DMS153 (cell line): Measurements from ENCODE around the gene RASSF5.
A peak's percentile ranks its signal among the peaks of the same experiment; 100 is the strongest.

ENCODE experiments used
- DNase-seq: peaks from one replicate; lab custom pipeline; 2025; lab: John Stamatoyannopoulos, UW

RASSF5 gene

DNA sequence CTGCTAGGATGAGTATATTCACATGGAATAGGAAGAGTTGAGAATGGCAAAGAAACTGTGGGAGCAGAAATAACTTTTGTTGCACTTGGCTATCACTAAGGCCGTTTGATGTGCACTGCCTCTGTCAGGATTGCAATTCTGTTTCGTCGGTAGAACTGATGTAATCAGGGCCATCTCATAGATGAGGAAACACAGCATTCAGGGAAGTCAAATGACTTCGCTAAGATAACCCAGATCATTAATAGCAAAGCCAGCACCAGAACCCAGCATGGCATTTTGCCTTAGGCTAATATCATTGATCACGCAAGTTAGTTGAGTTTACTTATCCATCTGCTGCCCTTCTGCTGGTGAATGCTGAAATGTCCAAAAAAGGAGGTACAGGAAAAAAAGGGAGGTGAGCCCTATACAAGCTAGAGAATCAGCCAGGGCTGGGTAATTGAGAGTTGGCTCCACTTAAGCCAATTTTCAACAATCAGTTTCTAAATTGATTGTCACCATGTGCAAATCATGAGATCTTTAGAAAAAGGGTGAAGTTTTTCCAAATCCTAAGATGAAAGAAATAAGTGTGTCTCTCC, 7.6 kb downstream of the RASSF5 start:
- no peak for DNase-seq

DNA sequence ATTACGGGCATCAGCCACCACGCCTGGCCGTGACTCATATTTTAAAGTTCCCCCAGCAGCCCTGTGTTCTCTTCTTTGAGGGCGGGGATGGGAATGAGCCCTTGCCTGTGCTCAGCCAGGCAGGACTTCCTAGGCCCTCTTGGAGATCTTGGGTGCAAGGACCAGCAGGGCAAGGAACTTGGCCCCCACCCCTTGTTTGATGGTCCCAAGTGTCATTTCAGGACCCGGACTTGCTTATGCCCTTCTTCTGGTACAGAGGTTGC, 9.3 kb downstream of the RASSF5 start:
- DNase-seq: no peak

DNA sequence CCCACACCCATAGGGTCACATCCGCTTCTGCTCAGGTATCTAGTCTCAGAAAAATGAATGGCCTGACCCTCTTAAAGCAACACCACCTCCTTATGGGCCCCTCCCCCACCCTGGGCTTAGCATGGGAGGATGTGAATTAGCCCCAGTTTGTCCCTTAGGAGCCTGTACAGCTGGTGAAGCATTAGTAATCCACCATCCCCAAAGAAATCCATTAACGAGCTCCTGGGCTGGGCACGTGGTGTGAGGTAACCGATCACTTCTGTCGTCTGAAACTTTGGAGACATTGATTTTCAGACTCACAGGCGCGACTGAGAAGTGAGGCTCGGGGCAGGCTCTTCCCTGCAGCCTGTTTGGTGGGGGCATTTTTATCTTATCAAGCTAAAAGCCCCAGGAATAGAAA, 10.5 kb downstream of the RASSF5 start:
- DNase-seq: no peak

DNA sequence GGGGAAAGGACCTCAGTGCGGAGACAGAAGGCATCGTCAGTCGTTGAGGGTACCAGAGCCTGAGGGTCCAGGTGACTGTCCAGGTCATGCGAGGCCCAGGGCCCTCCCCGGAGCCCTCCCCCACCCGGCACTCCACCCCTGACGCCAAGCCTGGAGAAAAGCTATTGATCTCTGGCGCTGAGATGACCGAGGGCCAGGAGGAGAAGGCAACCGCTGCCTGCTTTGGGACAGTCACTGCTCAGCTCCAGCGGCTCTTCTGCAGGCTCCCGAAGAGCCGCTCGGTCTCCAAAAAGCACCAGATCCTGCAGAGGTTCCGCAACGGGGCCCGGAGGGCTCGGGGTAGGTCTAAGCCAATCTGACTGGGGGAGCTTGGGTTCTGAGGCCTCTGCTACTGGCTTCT, 10.9 kb downstream of the RASSF5 start:
- DNase-seq: no peak

DNA sequence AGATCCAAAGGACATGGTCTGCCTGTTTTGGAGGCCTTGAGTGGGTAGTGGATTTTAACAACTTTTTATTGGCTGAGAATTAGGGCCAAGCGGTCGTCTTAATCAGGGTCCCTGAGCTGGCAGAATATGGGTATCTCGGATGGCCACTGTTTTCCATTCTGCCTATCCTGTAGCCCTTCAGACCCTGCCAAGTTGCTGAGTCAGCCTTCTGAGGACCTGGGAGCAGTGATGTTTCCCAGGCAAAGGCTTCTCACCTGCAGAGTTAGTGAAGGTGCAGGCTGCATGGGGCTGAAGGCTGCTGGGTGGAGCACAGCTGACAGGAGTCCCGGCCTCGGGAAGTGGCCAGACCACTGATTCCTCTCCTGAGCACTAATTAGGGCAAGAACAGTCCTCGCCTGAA, 11.4 kb downstream of the RASSF5 start:
- DNase-seq: no peak

DNA sequence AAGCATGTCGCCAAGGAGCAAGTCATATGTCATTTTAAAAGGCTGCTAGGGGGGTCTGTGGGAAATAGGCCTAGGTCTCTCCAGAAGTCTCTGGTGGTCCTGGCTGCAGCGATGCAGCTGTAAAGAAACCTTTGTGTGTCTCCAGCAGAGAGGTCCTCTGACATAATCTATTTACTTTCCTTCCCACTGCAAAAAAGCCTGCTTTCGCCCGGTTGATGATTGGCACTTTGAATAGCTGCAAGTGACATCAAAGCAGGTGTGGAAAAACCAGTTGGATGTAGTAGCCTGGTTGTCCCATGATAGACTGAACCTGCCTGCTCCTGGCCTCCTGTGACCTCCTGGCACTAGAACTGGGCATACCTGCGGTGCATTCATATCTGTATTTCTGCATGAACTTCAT, 13.8 kb downstream of the RASSF5 start:
- DNase-seq: peak; percentile 91

DNA sequence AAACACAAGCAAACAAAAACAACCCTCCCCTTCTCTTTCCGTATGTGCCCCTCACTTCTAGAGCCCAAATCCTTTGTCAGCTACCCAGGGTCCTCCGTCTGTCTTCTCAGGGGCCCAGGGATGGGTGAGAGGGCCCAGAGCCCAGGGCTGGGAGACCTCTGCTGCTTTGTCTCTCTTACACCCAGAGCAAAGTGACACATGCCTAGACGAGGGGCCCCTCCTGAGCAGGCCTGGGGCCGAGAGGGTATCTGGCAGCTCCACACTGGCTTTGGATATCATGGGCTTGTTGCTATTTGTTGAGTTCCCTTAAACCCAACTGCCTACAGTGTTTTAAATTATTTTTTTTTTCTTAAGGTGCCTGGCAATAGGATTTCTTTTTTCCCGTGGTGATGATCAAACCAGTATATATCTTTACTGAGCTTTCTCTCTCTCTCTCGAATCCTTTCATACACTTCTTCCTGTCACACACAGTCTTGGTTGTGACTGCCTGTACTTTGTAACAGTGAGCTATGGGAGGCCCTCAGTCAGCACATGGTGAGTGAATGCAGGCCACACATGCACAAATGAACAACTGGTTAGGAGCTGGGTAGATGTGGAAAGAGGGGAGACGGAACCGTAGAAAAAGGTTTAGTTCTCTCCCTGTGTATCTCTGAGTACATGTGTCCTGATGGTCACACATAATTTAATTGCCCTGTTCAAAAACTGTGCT, 14.5 kb downstream of the RASSF5 start:
- no peak for DNase-seq

DNA sequence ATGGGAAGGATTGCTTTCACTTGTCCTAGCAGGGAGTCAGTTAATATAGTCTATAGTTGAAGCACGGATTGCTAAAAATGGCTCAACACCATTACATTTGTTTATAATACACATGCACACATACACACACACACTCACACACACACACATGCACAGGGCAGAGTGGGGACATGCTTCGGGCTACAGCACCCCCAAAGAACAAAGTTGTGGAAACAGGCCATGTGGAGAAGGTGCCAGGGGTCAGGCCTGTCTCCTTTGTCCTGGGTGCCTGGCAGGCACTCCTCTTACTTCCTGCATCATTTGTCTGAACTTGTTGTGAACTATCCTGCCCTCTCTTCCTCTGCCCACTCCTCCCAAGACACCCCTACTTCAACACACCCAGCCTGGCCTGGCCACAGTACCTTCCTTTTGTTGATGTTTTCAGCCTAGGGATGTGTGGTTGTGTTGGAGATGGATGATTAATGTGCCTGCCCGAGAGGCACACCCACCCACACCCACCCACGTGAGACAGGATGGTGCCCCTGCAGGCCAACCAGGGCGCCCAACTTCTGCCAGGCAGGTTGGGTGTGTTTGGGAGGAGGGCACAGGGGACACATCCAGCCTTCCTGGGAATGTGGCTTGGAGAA, 17.5 kb downstream of the RASSF5 start:
- DNase-seq: no peak

DNA sequence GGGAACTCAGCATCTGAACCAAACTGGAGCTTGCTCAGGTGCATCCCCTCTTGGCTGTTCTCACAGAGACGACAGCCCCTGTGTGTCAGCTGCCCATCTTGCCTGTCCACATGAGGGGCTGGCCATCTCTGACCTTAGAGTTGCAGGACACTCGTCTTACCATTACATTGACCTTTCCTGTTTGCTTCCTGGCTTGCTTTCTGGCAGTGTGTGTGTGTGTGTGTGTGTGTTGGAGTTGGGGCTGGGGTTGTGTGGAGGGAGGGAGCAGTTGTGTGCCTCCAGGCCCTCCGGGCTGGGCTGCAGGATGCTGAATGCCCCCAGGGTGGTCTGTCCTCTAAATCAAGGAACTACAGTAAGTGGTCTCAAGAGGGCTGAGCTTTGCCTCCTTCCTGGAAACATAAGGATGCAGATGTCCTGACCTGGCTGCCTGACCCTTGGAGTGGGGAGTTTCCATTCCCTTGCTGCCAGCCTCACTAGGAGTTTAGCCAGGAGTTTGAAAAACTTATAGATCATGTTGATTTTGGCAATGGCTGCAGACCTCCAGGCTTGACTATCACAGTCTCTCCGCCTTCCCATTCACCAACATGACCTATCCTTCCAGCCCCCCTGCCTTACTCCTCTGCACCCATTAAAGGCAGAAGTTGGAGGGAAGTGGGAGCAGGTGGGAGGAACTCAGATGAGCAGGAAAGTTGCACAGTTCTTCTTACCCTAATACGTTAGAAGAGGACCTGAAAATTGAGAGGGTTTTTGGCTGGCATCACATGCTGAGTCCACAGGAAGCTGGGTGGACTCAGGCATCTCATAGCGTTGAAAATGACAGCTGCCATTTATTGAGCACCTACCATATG, 19.0 kb downstream of the RASSF5 start:
- DNase-seq: no peak

DNA sequence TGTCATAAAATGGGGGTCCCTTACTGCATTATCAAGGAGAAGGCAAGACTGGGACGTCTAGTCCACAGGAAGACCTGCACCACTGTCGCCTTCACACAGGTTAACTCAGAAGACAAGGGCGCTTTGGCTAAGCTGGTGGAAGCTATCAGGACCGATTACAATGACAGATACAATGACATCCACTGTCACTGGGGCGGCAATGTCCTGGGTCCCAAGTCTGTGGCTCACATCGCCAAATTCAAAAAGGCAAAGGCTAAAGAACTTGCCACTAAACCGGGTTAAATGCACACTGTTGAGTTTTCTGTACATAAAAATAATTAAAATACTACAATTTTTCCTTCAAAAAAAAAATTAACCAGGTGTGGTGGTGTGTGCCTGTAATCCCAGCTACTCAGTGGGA, 22.1 kb downstream of the RASSF5 start:
- DNase-seq: no peak

DNA sequence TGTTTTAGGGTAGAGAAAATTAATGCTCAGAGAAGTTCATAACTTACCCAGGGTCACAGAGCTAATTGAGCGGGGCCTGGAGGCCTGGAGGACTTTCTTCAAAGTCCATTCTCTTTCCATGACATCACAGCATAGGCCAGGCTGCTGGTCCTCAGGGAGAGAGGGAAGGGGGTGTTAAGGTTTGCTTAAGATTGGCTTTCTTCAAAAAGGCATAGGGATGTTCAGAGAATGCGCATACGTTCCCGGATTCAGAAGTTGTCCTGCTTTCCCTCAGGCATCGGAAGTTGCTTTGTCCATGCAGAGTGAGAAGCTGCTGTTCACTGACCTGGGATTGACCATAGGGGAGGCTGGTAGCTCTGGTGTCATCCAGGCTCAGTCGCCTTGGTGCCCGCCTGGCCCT, 25.0 kb downstream of the RASSF5 start:
- no peak for DNase-seq

DNA sequence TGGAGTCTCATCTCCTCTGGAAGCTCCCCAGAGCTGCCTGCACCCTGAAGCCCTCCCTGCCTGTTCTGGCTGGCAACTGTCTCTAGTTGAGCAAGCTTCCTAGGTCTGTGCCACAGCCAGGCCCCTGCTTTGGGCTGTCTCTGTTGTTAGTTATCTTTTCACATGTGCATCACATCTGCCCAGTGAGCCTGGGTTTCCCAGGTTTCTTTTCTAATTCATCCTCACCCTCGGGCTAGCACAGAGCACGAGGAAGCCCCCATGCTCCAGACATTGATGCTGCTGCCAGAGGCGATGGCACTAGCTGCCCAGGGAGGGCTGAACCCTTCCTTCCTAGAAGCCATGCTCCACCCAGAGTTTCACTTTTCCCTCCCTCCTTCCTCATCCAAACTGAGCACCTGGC, 27.2 kb downstream of the RASSF5 start:
- no peak for DNase-seq

DNA sequence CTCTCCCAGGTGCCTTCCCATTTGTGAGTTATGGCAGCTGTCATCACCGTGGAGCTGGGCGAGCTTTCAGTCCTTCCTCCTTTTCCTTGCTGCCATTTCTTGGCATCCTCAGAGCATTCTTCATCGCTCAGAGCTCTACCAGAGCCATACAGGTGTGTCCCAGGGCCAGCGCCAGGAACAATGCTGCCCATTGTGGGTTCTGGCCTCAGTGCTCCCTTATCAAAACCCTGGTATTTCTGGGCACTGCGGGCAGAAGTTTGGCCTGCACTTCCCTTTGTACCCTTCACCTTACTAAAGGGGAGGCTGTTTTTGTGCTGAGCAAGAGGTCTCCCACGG, 28.5 kb downstream of the RASSF5 start:
- no peak for DNase-seq

DNA sequence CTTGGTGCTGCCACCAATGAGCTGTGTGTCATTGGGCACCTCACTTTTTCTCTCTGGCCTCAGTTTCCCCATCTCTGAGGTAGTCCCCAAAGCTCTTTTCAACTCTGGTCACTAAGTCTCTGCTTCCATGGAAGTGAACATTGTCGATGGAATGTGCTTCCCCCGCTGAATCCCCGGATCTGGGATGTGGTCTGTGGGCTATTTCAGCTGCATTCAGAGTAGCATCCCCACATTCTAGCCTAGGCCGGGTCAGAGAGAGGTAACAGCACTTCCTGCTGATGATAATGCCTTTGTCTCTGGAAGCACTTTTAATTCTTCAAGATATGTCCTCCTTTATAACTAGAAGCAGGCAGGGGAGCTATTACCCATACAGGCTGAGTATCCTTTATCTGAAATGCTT, 29.8 kb downstream of the RASSF5 start:
- DNase-seq: no peak

DNA sequence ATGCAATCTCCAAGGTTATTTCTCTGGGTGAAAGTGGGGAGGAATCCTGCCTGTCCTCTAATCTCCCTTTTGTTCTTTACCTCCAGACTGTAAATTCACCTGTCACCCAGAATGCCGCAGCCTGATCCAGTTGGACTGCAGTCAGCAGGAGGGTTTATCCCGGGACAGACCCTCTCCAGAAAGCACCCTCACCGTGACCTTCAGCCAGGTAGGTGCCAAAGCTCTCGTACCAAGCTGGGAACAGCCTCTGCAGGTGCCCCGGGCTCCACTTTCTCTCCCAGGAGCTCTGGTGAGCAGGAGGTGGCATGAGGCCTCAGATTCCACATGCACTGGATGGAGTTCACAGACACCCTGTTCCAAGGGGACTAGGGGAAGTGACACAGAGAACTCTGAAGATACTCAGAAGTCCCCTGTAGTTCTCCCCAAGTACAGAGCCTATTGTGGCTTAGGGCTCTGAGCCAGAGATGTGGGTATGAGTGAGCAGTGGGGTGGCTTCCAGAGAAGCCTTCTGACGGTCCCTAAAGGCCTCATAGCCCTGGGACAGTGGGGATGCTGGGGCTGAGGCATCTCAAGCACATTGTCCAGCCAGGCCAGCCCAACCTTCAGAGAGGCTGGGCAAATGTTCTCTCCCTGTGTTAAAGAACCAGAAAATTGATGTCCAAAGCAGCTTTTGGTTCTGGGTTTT, 30.9 kb downstream of the RASSF5 start:
- DNase-seq: no peak

DNA sequence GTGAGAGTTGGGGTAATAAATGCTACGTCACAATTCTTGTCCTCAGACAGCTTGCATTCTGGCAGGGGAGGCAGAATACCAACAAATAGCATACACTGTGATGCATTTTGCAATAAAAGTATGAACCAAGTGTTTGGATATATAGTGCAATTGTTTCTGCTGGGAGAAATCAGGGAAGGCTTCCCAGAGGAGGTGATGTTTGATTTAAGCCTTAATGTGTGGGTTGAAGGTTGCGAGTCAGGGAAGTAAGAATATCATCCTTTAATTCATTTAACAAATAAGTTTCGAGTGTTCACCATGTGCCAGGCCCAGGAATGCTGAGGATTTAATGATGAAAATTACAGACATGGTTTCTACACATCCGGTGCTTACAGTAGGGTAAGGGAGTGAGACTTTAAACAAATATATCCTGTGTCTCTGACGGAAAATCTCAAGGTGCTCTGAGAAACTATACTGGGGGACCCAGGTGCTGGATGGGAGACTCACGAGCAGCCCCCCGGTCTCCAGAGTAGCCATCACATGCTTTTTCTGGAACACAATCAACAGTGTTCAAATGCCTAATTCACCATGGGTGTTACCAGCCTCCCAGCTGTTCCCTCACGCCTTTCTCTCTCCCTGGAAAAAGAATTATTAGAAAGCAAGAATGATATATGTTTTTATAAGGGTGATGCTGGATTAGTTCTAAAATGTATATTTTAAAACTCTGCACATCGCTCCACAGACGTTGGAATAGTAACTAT, 31.7 kb downstream of the RASSF5 start:
- DNase-seq: no peak

DNA sequence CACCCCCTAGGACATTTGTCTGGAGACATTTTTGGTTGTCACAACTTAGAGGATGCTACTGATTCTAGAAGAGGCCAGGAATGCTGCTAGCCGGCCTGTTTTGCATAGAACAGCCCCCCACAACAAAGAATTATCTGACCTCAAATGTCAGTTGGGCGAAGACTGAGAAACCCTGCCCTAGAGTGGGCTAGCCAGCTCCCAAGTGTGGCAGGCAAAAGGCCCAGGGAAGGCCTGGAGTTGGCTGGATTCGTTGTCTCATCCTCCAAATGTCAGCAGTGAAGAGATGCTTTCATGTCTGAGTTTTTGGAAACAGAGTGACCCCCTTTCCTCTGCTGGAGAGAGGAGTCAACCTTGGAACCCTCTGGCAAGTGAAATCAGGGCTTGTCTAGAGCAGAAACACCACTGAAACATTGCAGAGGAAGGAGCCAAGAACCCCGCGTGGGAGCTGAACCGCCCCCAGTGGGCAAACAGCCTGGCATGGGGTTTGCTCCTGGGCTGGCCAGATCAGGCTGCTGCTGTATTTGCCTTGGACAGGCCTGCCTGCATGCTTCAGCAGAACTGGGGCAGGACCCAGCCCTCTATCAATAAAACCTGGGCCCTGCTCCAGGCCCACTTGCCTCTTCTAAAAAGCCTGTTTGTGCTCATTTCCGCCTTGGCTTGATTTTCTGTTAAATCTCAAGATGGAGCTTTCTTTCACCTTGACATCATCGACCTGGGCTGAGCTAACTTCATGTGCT, 32.9 kb downstream of the RASSF5 start:
- no peak for DNase-seq

DNA sequence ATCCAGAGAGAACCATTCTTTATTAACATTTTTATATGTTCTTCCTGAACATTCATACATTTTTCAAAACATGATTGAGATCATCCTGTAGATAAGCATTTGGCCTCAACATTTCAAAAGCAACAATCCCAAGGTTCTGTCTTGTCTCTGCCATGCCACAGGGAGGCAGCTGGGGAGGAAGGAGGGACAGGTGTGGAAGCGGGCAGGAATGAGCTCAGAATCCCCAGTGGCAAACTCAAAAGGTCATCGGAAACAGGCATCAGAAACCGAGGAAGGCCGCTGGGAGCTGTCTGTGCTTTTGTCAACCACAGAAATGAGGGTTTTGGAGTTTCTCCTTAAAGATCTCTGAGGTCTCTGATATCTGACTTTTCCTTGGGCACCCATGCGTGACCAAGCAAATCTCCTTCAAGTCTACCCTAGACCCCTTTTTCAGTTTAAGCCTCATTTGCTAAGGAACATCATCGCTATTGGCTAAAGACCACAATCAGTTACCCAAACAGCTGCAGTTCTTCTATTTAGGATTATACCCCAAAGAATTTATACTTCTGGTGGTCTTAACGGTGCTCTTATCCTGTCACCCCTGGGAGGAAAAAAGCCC, 34.0 kb downstream of the RASSF5 start:
- no peak for DNase-seq

DNA sequence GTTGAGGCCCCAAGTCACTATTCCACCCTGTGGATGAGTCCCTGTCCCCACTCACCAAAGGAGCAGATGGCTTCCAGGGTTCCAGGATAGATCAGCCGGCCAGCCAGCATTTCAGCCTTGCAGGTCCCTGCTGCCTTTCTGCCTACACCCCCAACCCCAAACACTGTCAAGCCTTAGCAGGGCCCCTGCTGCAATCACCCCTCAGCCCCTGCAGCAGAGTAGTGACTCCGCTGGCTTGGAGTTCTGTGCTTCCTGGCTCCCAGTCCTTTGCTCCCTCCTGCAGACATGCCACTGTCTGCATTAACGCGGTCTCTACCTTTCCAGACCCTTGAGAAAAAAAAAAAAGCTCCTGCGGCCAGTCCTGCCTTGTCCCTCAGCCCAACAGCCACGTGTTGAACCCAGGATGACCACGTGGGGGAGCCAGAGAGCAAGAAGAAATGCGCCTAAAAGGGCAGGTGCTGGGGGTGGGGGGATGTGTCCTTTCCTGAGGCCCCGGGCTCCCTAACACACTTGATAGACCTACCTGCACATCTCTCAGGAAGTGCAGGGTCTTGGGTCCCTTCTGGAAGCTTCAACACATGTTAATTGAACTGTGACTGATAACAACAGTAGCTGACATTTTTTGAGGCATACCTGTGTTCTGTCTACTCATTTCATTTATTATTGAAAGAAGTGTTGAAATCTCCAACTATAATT, 37.4 kb downstream of the RASSF5 start:
- peak; percentile 40 for DNase-seq

DNA sequence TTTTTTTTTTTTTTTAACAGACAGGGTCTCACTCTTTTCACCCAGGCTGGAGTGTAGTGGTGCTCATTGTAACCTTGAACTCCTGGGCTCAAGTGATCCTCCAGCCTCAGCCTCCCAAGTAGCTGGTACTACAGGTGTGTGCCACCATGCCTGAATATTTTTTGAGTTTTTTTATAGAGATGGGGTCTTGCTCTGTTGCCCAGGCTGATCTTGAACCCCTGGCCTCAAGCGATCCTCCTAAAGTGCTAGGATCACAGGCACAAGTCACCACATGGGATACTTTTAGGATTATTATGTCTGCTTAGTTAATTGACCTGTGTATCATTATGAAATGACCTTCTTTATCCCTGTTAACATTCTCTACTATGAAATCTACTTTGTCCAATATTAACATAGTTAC, 38.0 kb downstream of the RASSF5 start:
- DNase-seq: no peak
